Right lobe of liver (tissue), 4 donors: ENCODE measurements around the gene PPP1R37.

Experiments
- CTCF ChIP-seq, 4 donors: fragments of 200-600 bp in 3 of 4; fragments of 450-650 bp in 1 of 4; IDR thresholded peaks; one replicate each; pipeline versions ENCODE4 v1.5.1 to v1.8.0; 2016 to 2022; ENCODE audit warnings: antibody characterized with exemption in 4 of 4, mild to moderate bottlenecking in 2 of 4
- POLR2A ChIP-seq: fragments of 450-650 bp; IDR thresholded peaks from one replicate; pipeline ENCODE4 v1.6.1; 2017; ENCODE audit warnings: antibody characterized with exemption, mild to moderate bottlenecking
- donor health status: DM: no; HTN: no; CAD: no.
- donor health status: DM: no; HTN: no; CAD: no.
- donor health status: DM: no; HTN: yes; CAD: no.

GRCh38 chr19:45110851-45111266 lies 17.9 kb downstream of the PPP1R37 start:
- no peak for TF ChIP-seq CTCF (IDR thresholded peaks at IDR 0.05)
- no peak for TF ChIP-seq POLR2A
